Skeletal muscle satellite cell (primary cell): ENCODE measurements around the gene CHST3.

Source experiments
- H3K27me3 ChIP-seq: 2 replicates; pipeline ENCODE4 v1.7.0; 2013; ENCODE audit warnings: low read length; ENCODE audit not compliant: control insufficient read depth, insufficient read depth
- H3K36me3 ChIP-seq: 2 replicates; pipeline ENCODE4 v1.7.0; 2013; ENCODE audit warnings: mild to moderate bottlenecking, control low read depth, low read length; ENCODE audit not compliant: insufficient read depth
- H3K4me1 ChIP-seq: 2 replicates; pipeline ENCODE4 v1.7.0; 2013; ENCODE audit warnings: low read length; ENCODE audit not compliant: control insufficient read depth, insufficient read depth
- H3K4me2 ChIP-seq: 2 replicates; pipeline ENCODE4 v1.7.0; 2013; ENCODE audit warnings: mild to moderate bottlenecking, low read length
- H3K4me3 ChIP-seq: 2 replicates; pipeline ENCODE4 v1.7.0; 2013; ENCODE audit warnings: low read length
- H3K9ac ChIP-seq: 2 replicates; pipeline ENCODE4 v1.7.0; 2013; ENCODE audit warnings: mild to moderate bottlenecking, low read depth, low read length, moderate library complexity
- H3K9me3 ChIP-seq: replicated peaks from 2 replicates; pipeline ENCODE4 v1.7.0; 2013; ENCODE audit warnings: mild to moderate bottlenecking, control low read depth, low read length

CHST3 gene

GRCh38 chr10:72061930-72062329 lies 97.7 kb downstream of the CHST3 start:
- Histone ChIP-seq H3K4me1 (no peaks in the 10 kb centered on the region), H3K36me3 (no peaks in the 10 kb centered on the region), H3K9ac (no peak overlapping the region), H3K27me3 (peaks cover 30% of the 10 kb centered on the region), H3K4me2 (no peak overlapping the region), H3K9me3 (no peaks in the 10 kb centered on the region), H3K4me3 (no peak overlapping the region)

GRCh38 chr10:72062382-72062781 lies 98.2 kb downstream of the CHST3 start:
- H3K27me3 ChIP-seq: peaks cover 27% of the 10 kb centered on the region
- no peak overlapping the region for H3K4me3 ChIP-seq
- H3K9me3 ChIP-seq: no peaks in the 10 kb centered on the region
- H3K36me3 ChIP-seq: no peaks in the 10 kb centered on the region
- H3K4me2 ChIP-seq: no peak overlapping the region
- no peaks in the 10 kb centered on the region for H3K4me1 ChIP-seq
- no peak overlapping the region for H3K9ac ChIP-seq
